NT2/D1 (cell line): ENCODE data around the gene TFCP2.

Experiments
- YY1 ChIP-seq: IDR thresholded peaks from 2 replicates; pipeline ENCODE4 v1.6.1; 2011; ENCODE audit not compliant: insufficient read length, insufficient read depth
- ZNF274 ChIP-seq: IDR thresholded peaks from 2 replicates; pipeline ENCODE4 v1.6.1; 2011; ENCODE audit warnings: mild to moderate bottlenecking, low read depth, low read length

GRCh38 chr12:51047655-51048540 is 125.0 kb downstream of the TFCP2 start, which contains the start of gene LETMD1:
- TF ChIP-seq ZNF274 (no peak), YY1 (peak; percentile 63)
